ENCODE data around the gene SPRTN.

DNA sequence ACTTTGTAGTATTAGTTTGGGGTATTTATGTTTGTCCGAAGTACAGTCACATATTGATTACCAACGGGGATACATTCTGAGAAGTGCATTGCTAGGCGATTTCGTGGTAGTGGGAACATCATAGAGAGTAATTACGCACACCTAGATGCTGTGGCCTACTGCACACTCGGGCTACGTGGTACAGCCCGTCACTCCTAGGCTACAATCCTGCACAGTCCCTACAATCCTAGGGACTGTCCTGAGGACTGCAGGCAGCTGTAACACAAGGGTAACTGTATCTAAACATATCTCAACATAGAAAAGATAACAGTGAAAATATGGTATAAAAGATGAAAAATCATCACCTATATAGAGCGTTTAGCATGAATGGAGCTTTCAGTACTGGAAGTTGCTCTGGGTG lies 19.0 kb upstream of the SPRTN start:
- TF ChIP-seq, protein P1, sequence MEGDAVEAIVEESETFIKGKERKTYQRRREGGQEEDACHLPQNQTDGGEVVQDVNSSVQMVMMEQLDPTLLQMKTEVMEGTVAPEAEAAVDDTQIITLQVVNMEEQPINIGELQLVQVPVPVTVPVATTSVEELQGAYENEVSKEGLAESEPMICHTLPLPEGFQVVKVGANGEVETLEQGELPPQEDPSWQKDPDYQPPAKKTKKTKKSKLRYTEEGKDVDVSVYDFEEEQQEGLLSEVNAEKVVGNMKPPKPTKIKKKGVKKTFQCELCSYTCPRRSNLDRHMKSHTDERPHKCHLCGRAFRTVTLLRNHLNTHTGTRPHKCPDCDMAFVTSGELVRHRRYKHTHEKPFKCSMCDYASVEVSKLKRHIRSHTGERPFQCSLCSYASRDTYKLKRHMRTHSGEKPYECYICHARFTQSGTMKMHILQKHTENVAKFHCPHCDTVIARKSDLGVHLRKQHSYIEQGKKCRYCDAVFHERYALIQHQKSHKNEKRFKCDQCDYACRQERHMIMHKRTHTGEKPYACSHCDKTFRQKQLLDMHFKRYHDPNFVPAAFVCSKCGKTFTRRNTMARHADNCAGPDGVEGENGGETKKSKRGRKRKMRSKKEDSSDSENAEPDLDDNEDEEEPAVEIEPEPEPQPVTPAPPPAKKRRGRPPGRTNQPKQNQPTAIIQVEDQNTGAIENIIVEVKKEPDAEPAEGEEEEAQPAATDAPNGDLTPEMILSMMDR (IDR thresholded peaks at IDR 0.05): no peak
- no peak for TF ChIP-seq POLR2A (IDR thresholded peaks at IDR 0.05)

Data from adrenal gland (tissue), 5 donors.